WERI-Rb-1 (cell line): ENCODE data around the gene TMA7B.
A peak's percentile ranks its signal among the peaks of the same experiment; 100 is the strongest.

Experiments
- DNase-seq: peaks from one replicate; pipeline ENCODE4 v3.0.0-alpha.2; 2020
- H3K27ac ChIP-seq: fragments of 250-450 bp; sonication (Bioruptor Pico); 2 replicates; pipeline ENCODE4 v1.5.1; 2020; ENCODE audit warnings: mild to moderate bottlenecking, moderate library complexity
- H3K27me3 ChIP-seq: fragments of 250-450 bp; sonication (Bioruptor Pico); 2 replicates; pipeline ENCODE4 v1.5.1; 2021; ENCODE audit warnings: mild to moderate bottlenecking, low read depth, moderate library complexity; ENCODE audit not compliant: insufficient read depth, severe bottlenecking
- H3K36me3 ChIP-seq: fragments of 250-450 bp; sonication (Bioruptor Pico); 2 replicates; pipeline ENCODE4 v1.5.1; 2020; ENCODE audit warnings: mild to moderate bottlenecking, moderate library complexity
- H3K4me3 ChIP-seq: 2 replicates; pipeline ENCODE4 v1.5.1; 2011; ENCODE audit warnings: low read depth, mild to moderate bottlenecking, control low read depth, low read length
- H3K9me3 ChIP-seq: fragments of 250-450 bp; sonication (Bioruptor Pico); 2 replicates; pipeline ENCODE4 v1.5.1; 2021; ENCODE audit warnings: mild to moderate bottlenecking, moderate library complexity; ENCODE audit not compliant: severe bottlenecking
- CTCF ChIP-seq: IDR thresholded peaks from 2 replicates; pipeline ENCODE4 v1.5.1; 2011; ENCODE audit warnings: low read depth, mild to moderate bottlenecking, control low read depth, inconsistent platforms, low read length

The TMA7B gene

GRCh38 chr22:39923696-39924095, 36.5 kb upstream of the TMA7B start:
- no peak for DNase-seq
- Histone ChIP-seq H3K36me3 (no peaks in the 10 kb centered on the region), H3K27me3 (no peaks in the 10 kb centered on the region), H3K4me3 (no peak overlapping the region), H3K27ac (no peak overlapping the region), H3K9me3 (peaks cover 2% of the 10 kb centered on the region)
- TF ChIP-seq CTCF: no peak

GRCh38 chr22:39924286-39924685, 35.9 kb upstream of the TMA7B start:
- no peaks in the 10 kb centered on the region for H3K27me3 ChIP-seq
- no peak overlapping the region for H3K4me3 ChIP-seq
- no peaks in the 10 kb centered on the region for H3K36me3 ChIP-seq
- no peak for TF ChIP-seq CTCF
- no peak for DNase-seq
- peaks cover 2% of the 10 kb centered on the region for H3K9me3 ChIP-seq
- no peak overlapping the region for H3K27ac ChIP-seq

GRCh38 chr22:39925273-39925672, 34.9 kb upstream of the TMA7B start:
- no peak overlapping the region for H3K4me3 ChIP-seq
- no peaks in the 10 kb centered on the region for H3K27me3 ChIP-seq
- no peak for TF ChIP-seq CTCF
- no peak overlapping the region for H3K27ac ChIP-seq
- H3K36me3 ChIP-seq: no peaks in the 10 kb centered on the region
- DNase-seq: no peak
- H3K9me3 ChIP-seq: peaks cover 2% of the 10 kb centered on the region

GRCh38 chr22:39925909-39926679, 34.1 kb upstream of the TMA7B start:
- H3K36me3 ChIP-seq: no peaks in the 10 kb centered on the region
- DNase-seq: no peak
- no peaks in the 10 kb centered on the region for H3K27me3 ChIP-seq
- H3K9me3 ChIP-seq: peaks cover 2% of the 10 kb centered on the region
- no peak for TF ChIP-seq CTCF
- no peak overlapping the region for H3K4me3 ChIP-seq
- no peak overlapping the region for H3K27ac ChIP-seq

GRCh38 chr22:39926753-39927152, 33.4 kb upstream of the TMA7B start:
- no peak overlapping the region for H3K4me3 ChIP-seq
- no peak for TF ChIP-seq CTCF
- no peak overlapping the region for H3K27ac ChIP-seq
- no peaks in the 10 kb centered on the region for H3K36me3 ChIP-seq
- no peak for DNase-seq
- H3K9me3 ChIP-seq: peaks cover 2% of the 10 kb centered on the region
- H3K27me3 ChIP-seq: no peaks in the 10 kb centered on the region

GRCh38 chr22:39927544-39927943, 32.7 kb upstream of the TMA7B start:
- H3K4me3 ChIP-seq: no peak overlapping the region
- no peak overlapping the region for H3K27ac ChIP-seq
- no peaks in the 10 kb centered on the region for H3K27me3 ChIP-seq
- peaks cover 2% of the 10 kb centered on the region for H3K9me3 ChIP-seq
- DNase-seq: no peak
- no peaks in the 10 kb centered on the region for H3K36me3 ChIP-seq
- peak; percentile 52 for TF ChIP-seq CTCF
